SK-N-SH (cell line): Measurements from ENCODE around the gene TTC36.

Experiments
- RAD21 ChIP-seq: IDR thresholded peaks from 2 replicates; pipeline ENCODE4 v1.6.1; 2012; ENCODE audit warnings: mild to moderate bottlenecking, low read length
- TAF1 ChIP-seq: IDR thresholded peaks from 2 replicates; pipeline ENCODE4 v1.6.1; 2012; ENCODE audit warnings: low read depth, mild to moderate bottlenecking, low read length, moderate library complexity, borderline replicate concordance
- YY1 ChIP-seq: IDR thresholded peaks from 2 replicates; pipeline ENCODE4 v1.4.0; 2012; ENCODE audit warnings: low read depth, mild to moderate bottlenecking
- TF ChIP-seq, protein P1 (sequence below): fragments of 200-600 bp; sonication (generic); IDR thresholded peaks from 2 replicates; pipeline ENCODE4 v1.6.1; 2017; ENCODE audit warnings: antibody characterized with exemption, mild to moderate bottlenecking, moderate library complexity

DNA sequence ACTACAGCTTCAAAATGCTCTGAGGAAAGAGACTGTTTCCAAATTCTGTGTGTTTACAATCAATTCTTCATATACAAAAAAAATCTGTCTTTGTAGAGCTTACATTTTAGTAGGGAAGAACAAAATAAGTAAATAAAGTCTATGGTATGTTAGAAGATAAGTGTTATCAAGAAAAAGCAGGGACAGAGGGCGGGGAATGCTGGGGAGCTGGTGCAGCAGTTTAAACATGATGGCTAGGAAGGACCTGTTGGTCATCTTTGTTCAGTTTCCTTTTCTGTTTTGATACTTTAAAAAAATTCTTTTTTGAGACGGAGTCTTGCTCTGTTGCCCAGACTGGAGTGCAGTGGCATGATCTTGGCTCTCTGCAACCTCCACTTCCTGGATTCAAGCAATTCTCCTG, 19.9 kb downstream of the TTC36 start:
- TF ChIP-seq YY1 (no peak), TAF1 (no peak), RAD21 (no peak)
- TF ChIP-seq, protein P1, sequence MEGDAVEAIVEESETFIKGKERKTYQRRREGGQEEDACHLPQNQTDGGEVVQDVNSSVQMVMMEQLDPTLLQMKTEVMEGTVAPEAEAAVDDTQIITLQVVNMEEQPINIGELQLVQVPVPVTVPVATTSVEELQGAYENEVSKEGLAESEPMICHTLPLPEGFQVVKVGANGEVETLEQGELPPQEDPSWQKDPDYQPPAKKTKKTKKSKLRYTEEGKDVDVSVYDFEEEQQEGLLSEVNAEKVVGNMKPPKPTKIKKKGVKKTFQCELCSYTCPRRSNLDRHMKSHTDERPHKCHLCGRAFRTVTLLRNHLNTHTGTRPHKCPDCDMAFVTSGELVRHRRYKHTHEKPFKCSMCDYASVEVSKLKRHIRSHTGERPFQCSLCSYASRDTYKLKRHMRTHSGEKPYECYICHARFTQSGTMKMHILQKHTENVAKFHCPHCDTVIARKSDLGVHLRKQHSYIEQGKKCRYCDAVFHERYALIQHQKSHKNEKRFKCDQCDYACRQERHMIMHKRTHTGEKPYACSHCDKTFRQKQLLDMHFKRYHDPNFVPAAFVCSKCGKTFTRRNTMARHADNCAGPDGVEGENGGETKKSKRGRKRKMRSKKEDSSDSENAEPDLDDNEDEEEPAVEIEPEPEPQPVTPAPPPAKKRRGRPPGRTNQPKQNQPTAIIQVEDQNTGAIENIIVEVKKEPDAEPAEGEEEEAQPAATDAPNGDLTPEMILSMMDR, result no peak
